SK-MEL-5 (cell line): ENCODE results near the gene OR52E4. TPM values are rescaled to one million over a fixed set of nuclear protein-coding genes. Genes with fewer than 3 reads are reported as not detected.

Source experiments
- DNase-seq: peaks from one replicate; pipeline ENCODE4 v3.0.0-alpha.2; 2016; ENCODE audit warnings: low read depth, low spot score
- in situ Hi-C: cut with HindIII; loops from 2 replicates; pipeline ENCODE4 v1.10.0; 2016; ENCODE audit warnings: low sequenced_read_pairs, high pct_unique_total_duplicates, low pct_unique_long_range_greater_than_20kb
- polyA plus RNA-seq, 2 experiments: library from polyadenylated mRNA; depleted of rRNA; stranded (reverse); fragments of >200 nt; gene quantifications; 2 replicates each; pipeline ENCODE4 v1.2.3, GENCODE V29; 2015
- total RNA-seq: library from RNA; depleted of rRNA; stranded (reverse); fragments of >200 nt; shearing (Covaris generic); gene quantifications from 2 replicates; pipeline ENCODE4 v1.2.3, GENCODE V29; 2014; rRNA removed

The OR52E4 gene
- total RNA-seq, result not detected in 2 replicates
- polyA plus RNA-seq (2015; cell fraction: cytosol; rRNA removed), result not detected in 2 replicates
- polyA plus RNA-seq (2015; cell fraction: nucleus; rRNA removed), result not detected in 2 replicates

GRCh38 chr11:5880329-5880728 is at the start of gene OR52E4:
OR52E4 (plus strand) TSS chr11:5880629; CDS start chr11:5884293, 3,664 bp downstream.
- no peak for DNase-seq
- in situ Hi-C loops, result no loop called here

- in situ Hi-C loops, result no loop called here
- DNase-seq, result no peak
Observed at GRCh38 chr11:5831196-5831829, 49.1 kb upstream of the OR52E4 start.

GRCh38 chr11:5833446-5833845 is 47.0 kb upstream of the OR52E4 start:
- in situ Hi-C loops, result no loop called here
- DNase-seq, result no peak

- in situ Hi-C loops, result no loop called here
- DNase-seq, result no peak
Observed at GRCh38 chr11:5837695-5838094, 42.7 kb upstream of the OR52E4 start.

GRCh38 chr11:5841797-5842196 is 38.6 kb upstream of the OR52E4 start, which contains the start of gene OR52E6:
OR52E6 (minus strand) TSS chr11:5841897; CDS start chr11:5841897, 0 bp downstream.
- in situ Hi-C loops, result no loop called here
- DNase-seq, result no peak

GRCh38 chr11:5846701-5847100 is 33.7 kb upstream of the OR52E4 start:
- in situ Hi-C loops, result no loop called here
- DNase-seq, result no peak

GRCh38 chr11:5847711-5848110 is 32.7 kb upstream of the OR52E4 start:
- no peak for DNase-seq
- in situ Hi-C loops, result no loop called here

- DNase-seq, result no peak
- in situ Hi-C loops, result no loop called here
Observed at GRCh38 chr11:5851002-5851401, 29.4 kb upstream of the OR52E4 start.

- in situ Hi-C loops, result no loop called here
- no peak for DNase-seq
Observed at GRCh38 chr11:5857590-5857989, 22.8 kb upstream of the OR52E4 start, which contains the start of gene OR52E8. OR52E8 (minus strand) TSS chr11:5857690; CDS start chr11:5857690, 0 bp downstream.

GRCh38 chr11:5865826-5866225 is 14.6 kb upstream of the OR52E4 start:
- no peak for DNase-seq
- in situ Hi-C loops, result no loop called here

- in situ Hi-C loops, result no loop called here
- DNase-seq, result no peak
Observed at GRCh38 chr11:5878564-5878963, 1.9 kb upstream of the OR52E4 start.

GRCh38 chr11:5881756-5882155 is 1.3 kb downstream of the OR52E4 start:
- in situ Hi-C loops, result no loop called here
- DNase-seq, result no peak

- in situ Hi-C loops, result no loop called here
- DNase-seq, result no peak
Observed at GRCh38 chr11:5887172-5887571, 6.7 kb downstream of the OR52E4 start.

- DNase-seq, result no peak
- in situ Hi-C loops, result no loop called here
Observed at GRCh38 chr11:5887661-5888060, 7.2 kb downstream of the OR52E4 start.

GRCh38 chr11:5891216-5891800 is 10.9 kb downstream of the OR52E4 start:
- DNase-seq, result peak; percentile 35
- in situ Hi-C loops, result no loop called here

- in situ Hi-C loops, result no loop called here
- DNase-seq, result no peak
Observed at GRCh38 chr11:5892908-5893307, 12.5 kb downstream of the OR52E4 start, which contains the start of gene OR52E5. OR52E5 (plus strand) TSS chr11:5893208; CDS start chr11:5900777, 7,569 bp downstream.

GRCh38 chr11:5899534-5899933 is 19.1 kb downstream of the OR52E4 start:
- no peak for DNase-seq
- in situ Hi-C loops, result no loop called here

- in situ Hi-C loops, result no loop called here
- no peak for DNase-seq
Observed at GRCh38 chr11:5910540-5910939, 30.1 kb downstream of the OR52E4 start.
